HG03097 (cell line): ENCODE data around the gene DNAH8.
"Not testable (repeated sequence)": the region's sequence is repeated elsewhere in the genome, so short reads cannot be mapped to it uniquely, and the experiment has no call there.

Experiments
- ATAC-seq: cut with Tn5 transposase; IDR thresholded peaks from one replicate; pipeline ENCODE4 v1.9.1; 2021; ENCODE audit not compliant: unreplicated experiment, low FRiP score

DNAH8 gene

GRCh38 chr6:38792356-38792755 lies 77.2 kb downstream of the DNAH8 start:
- ATAC-seq: no peak

GRCh38 chr6:38794682-38795081 lies 79.6 kb downstream of the DNAH8 start:
- no peak for ATAC-seq

- ATAC-seq: no peak
These were observed 80.9 kb downstream of the DNAH8 start for GRCh38 chr6:38796006-38796405.

DNA sequence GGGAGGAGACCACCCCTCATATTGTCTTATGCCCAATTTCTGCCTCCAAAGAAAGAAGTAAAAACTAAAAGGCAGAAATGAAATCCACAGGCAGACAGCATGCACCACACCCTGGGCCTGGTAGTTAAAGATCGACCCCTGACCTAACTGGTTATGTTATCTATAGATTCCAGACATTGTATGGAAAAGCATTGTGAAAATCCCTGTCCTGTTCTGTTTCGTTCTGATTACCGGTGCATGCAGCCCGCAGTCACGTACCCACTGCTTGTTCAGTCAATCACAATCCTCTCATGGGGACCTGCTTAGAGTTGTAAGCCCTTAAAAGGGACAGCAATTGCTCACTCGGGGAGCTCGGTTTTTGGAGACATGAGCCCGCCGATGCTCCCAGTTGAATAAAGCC lies 81.3 kb downstream of the DNAH8 start:
- not testable (repeated sequence) for ATAC-seq

DNA sequence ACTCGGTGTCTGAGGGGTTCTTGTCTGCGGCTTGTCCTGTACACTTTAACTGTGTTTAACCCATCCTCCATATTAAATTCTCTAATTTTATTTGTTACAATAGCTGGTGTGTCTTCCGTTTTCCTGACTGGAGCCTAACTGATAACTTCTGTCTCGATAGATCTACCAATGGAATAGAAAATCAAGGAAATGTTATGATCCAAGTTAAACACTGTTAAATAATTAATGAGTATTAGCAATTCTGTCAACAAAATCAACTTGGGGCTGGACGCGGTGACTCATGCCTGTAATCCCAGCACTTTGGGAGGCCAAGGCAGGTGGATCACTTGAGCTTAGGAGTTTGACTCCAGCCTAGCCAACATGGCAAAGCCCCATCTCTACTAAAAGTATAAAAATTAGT lies 81.7 kb downstream of the DNAH8 start:
- no peak for ATAC-seq

DNA sequence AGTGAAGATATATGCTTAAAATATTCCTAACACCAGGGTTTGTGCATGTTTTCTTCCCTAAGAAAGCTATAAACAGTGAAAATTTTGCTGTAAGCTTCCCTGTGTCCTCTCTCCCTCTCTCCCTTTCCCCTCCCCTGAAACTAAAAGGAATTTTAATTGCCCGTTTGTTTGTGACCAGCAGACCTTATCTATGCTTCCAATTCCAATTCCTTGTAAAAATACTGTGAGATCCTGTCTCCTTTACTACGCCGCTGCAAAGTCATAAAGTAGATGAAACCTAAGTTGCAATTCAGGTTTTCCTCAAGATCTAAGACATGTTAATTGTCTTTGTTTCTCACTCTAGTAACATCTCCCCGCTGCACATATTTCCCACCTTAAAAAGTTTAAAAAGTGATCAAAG lies 82.3 kb downstream of the DNAH8 start:
- no peak for ATAC-seq

GRCh38 chr6:38799529-38800184 lies 84.5 kb downstream of the DNAH8 start:
- no peak for ATAC-seq

- no peak for ATAC-seq
These were observed 86.2 kb downstream of the DNAH8 start for GRCh38 chr6:38801305-38801704.

DNA sequence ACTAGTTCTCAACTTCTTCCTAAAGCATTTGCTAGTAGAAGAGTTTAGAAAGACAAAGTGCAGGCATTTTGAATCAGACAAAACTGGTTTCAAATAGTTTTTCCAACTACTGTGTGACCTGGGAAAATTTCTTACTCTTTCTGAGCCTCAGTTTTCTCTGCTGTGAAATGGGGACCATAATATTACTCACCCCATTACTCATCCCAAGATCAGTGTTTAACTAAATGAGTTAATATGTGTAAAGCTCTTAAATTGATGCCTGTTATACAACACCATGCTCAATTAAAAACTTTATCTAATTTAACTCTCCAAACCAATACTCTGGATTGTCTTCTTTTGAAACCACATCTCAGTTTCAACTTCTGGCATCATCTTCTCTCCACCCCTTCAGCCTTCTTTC lies 87.4 kb downstream of the DNAH8 start:
- no peak for ATAC-seq

DNA sequence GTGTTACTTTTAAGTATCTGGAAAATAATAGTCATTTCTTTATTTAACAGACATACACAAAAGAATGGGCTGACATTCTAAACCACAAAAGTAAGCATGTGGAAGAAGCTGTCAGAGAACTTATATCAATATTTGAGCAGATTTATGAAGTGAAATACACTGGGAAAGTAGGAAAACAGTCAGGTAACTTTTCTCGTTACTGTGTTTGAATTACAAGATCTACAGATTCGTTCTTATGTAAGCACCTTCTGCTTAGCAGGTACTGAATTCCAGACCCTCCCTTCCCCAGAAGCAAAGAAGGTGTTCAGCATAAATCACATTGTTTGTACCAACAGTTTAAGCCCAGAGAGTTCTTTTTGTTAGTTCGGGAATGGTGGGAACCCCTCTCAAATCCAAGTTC lies 88.0 kb downstream of the DNAH8 start:
- ATAC-seq: no peak

DNA sequence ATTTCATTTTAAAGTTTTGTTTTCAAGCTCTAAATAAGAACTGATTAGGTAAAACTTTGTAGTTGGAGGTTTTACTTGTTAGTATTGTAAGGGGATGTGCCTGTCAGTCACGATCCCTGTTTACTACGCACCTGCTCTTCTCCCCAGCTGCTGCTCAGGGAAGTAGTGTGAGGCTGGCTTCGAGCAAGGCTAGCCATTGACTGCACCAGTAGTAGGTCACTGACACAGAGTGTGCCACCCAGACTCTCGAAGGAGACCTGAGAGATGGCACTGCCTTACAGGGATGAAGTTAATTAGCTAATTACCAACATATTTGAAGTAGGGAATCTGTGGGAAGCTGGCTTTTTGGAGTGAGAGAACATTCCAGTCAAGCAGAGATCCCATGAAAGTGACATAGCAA lies 89.2 kb downstream of the DNAH8 start:
- no peak for ATAC-seq

DNA sequence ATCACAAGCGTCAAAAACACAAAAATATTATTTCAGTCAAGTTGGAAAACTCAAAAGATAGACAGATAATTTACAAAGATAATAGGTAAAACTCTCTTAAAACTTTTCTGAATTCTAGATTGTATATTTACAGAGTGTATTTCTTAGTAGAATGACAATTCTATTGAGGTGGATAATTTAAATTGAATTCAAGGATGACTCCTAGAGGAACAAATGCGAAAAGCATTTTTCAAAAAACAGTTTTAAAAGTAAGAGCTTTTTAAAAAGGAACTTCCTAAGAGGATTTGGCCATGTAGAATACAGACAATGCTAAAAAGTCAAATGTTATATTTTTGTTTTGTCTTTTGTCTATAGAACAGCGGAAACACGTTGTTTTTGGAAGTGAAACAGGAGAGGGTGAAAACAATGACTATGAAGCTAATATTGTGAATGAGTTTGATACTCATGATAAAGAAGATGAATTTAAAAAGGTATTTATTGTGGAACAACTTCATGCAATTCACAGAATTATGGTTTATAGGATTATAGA lies 90.1 kb downstream of the DNAH8 start:
- ATAC-seq: no peak

GRCh38 chr6:38805692-38806091 lies 90.6 kb downstream of the DNAH8 start:
- ATAC-seq: no peak

DNA sequence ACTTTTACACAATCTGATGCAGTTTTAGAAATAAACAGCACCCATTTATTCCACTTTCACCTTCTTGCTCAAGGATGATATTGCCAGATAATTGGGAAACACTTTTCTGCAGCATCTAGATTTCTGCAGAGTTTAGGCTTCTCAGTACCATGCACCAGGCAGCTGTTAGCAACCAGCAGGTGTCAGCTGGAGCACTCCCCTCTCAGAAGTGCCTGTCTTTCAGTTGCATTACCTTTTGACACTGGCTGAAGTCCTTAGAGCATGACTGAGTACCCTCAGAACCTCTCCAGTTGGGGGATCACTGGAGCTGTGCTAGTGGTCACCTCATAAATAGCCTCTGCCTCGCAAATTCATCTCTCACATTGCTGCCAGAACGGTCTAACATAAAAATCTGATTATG lies 91.2 kb downstream of the DNAH8 start:
- no peak for ATAC-seq

GRCh38 chr6:38806833-38807232 lies 91.7 kb downstream of the DNAH8 start:
- ATAC-seq: no peak

- ATAC-seq: no peak
These were observed 92.9 kb downstream of the DNAH8 start for GRCh38 chr6:38808039-38808438.

- ATAC-seq: no peak
These were observed 98.1 kb downstream of the DNAH8 start for GRCh38 chr6:38813041-38813823.

DNA sequence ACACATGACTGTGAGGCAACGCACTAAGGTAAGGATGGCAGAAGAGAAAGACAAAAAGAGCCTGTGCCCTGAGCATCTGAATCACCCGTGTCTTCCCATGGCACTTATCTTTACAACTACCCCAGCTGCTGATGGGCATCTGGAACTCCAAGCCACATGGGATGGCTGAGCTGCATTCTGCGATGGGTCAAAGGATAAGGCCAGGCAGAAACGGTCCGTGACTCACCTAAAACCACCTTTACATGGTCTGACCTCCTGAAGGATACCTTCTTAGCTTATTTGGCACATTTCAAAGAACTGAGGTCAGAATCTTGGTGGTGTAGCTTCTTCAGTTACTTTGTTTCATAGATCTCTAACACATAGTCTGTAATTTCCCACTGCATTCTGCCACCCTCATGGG lies 99.7 kb downstream of the DNAH8 start:
- ATAC-seq: no peak

DNA sequence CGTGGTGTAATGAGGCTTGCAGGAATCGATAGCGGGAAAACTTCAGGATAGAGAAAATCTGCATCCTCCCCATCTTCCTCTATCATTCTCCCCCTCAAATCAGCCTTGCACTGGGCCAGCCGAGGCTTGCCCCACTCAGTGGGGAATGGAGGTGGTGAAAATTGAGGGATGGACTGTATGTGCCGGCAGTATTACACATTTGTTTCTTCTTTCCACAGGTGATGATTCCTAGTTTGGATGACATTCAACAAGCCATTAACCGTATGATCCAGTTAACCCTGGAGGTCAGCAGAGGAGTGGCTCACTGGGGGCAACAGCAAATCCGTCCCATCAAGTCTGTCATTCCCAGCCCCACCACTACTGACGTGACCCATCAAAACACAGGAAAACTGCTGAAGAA lies 100.1 kb downstream of the DNAH8 start:
- no peak for ATAC-seq

DNA sequence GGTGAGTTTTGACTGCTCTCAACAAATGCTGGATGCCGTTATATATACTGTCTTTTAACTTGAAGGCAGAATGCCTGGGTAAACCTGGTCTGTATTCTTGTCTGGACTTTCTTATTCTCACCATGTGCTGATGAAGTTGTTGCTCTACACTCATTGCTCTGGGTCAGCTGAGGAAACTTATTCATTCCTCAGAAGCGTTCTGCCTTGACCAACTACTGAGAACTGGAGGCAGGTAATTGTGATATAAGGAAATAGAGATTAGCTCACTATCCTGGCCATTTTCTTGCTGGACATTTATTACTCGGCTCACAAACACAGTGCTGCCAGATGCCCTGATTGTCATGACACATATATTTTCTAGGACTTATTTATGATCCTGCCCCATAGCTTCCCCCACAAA lies 103.6 kb downstream of the DNAH8 start:
- no peak for ATAC-seq

GRCh38 chr6:38822963-38823362 lies 107.9 kb downstream of the DNAH8 start:
- ATAC-seq: no peak

DNA sequence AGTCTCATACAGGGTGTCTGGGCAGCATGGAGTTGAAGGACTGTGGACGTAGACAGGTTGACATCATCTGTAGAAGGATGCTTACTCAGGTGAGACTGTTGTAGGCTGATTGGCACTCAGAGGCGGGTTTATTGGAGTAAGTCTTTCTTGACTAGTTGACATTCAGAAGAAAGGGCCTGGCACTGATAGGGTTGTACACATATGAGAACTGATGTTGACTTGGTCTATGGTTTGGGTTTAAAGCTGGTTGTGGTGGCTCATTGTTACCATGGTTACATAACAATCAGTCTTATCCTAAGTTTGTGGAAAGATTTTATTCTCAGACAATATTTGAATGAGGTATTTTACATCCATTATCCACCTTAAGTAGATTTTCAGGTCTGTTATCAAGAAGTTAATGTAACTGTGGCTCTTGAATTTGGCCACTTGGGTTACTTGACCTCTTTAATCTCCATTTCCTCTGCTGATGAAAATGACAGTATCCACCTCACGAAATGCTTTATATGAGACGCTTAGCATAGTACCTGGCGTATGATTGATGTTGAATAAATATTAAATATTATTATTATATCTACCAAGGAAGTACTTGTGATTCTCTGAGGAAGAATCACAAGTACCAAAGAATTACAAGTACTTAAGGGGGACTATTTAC lies 109.3 kb downstream of the DNAH8 start:
- ATAC-seq: no peak
